ENCODE results near the gene CDK14.

DNA sequence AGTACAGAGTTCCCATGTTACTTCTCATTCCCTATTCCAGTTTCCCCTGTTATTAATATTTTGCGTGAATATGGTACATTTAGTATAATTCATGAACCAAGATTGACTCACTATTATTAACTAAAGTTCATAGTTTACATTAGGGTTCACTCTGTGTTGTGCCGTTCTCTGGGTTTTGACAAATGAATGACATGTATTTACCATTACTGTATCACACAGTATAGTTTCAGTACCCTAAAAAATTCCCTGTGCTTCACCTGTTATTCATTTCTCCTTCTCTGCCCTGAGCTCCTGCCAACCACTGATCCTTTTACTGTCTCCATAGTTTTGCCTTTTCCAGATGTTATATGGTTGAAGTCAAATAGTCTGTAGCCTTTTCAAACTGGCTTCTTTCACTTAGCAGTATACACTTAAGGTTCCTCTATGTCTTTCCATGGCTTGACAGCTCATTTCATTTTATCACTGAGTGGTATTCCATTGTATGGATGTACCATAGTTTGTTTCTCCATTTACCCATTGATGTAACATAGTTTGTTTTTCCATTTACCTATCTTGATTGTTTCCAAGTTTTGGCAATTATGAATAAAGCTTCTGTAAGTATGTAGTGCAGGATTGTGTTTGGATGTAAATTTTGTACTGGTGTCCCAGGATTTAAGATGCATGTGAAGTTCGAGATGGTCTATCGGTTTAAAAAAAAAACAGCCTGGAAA, 58.8 kb downstream of the CDK14 start:
- TF ChIP-seq, protein P1, sequence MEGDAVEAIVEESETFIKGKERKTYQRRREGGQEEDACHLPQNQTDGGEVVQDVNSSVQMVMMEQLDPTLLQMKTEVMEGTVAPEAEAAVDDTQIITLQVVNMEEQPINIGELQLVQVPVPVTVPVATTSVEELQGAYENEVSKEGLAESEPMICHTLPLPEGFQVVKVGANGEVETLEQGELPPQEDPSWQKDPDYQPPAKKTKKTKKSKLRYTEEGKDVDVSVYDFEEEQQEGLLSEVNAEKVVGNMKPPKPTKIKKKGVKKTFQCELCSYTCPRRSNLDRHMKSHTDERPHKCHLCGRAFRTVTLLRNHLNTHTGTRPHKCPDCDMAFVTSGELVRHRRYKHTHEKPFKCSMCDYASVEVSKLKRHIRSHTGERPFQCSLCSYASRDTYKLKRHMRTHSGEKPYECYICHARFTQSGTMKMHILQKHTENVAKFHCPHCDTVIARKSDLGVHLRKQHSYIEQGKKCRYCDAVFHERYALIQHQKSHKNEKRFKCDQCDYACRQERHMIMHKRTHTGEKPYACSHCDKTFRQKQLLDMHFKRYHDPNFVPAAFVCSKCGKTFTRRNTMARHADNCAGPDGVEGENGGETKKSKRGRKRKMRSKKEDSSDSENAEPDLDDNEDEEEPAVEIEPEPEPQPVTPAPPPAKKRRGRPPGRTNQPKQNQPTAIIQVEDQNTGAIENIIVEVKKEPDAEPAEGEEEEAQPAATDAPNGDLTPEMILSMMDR (IDR thresholded peaks at IDR 0.05) = no peak
- TF ChIP-seq POLR2A (IDR thresholded peaks at IDR 0.05) = no peak
